Memory B cell (primary cell): ENCODE results near the gene TFAP2E.

Experiments
- ATAC-seq: fragments of 150-1000 bp; cut with Tn5 transposase; 2 replicates; pipeline ENCODE4 v1.10.0; 2021; ENCODE audit warnings: low read depth, mild to moderate bottlenecking, moderate library complexity
- DNase-seq, 2 donors: peaks; one replicate each; pipeline ENCODE4 v3.0.0; 2022; ENCODE audit warnings: low spot score in 2 of 2
- H3K27ac Mint-ChIP-seq: one replicate; pipeline ENCODE4 v1.8.0; 2022; ENCODE audit warnings: mild to moderate bottlenecking, moderate library complexity, mixed read lengths
- H3K27me3 Mint-ChIP-seq: one replicate; pipeline ENCODE4 v1.8.0; 2022; ENCODE audit warnings: mixed read lengths
- H3K36me3 Mint-ChIP-seq: one replicate; pipeline ENCODE4 v1.8.0; 2022; ENCODE audit warnings: mild to moderate bottlenecking, mixed read lengths
- H3K4me1 Mint-ChIP-seq: one replicate; pipeline ENCODE4 v1.8.0; 2022; ENCODE audit warnings: mixed read lengths
- H3K4me3 Mint-ChIP-seq: one replicate; pipeline ENCODE4 v1.8.0; 2022; ENCODE audit warnings: mild to moderate bottlenecking, moderate library complexity, mixed read lengths
- H3K9me3 Mint-ChIP-seq: one replicate; pipeline ENCODE4 v1.8.0; 2022; ENCODE audit warnings: mixed read lengths

Gene TFAP2E

GRCh38 chr1:35546614-35547013, 26.5 kb upstream of the TFAP2E start:
- Mint-ChIP-seq H3K36me3 (peaks cover 19% of the 10 kb centered on the region), H3K27me3 (no peaks in the 10 kb centered on the region), H3K4me3 (no peak overlapping the region), H3K4me1 (peaks cover 28% of the 10 kb centered on the region), H3K9me3 (no peaks in the 10 kb centered on the region), H3K27ac (no peak overlapping the region)
- ATAC-seq (no peak), DNase-seq (no peak)

- Mint-ChIP-seq H3K9me3 (no peaks in the 10 kb centered on the region), H3K36me3 (peaks cover 12% of the 10 kb centered on the region), H3K27me3 (no peaks in the 10 kb centered on the region), H3K4me1 (peaks cover 31% of the 10 kb centered on the region), H3K4me3 (no peak overlapping the region), H3K27ac (no peak overlapping the region)
- ATAC-seq (no peak), DNase-seq (no peak)
Observed at GRCh38 chr1:35553851-35554250, 19.3 kb upstream of the TFAP2E start.

GRCh38 chr1:35554266-35555211, 18.6 kb upstream of the TFAP2E start:
- no peak for DNase-seq
- ATAC-seq: no peak
- H3K27me3 Mint-ChIP-seq: no peaks in the 10 kb centered on the region
- H3K4me3 Mint-ChIP-seq: no peak overlapping the region
- no peaks in the 10 kb centered on the region for H3K9me3 Mint-ChIP-seq
- peaks cover 12% of the 10 kb centered on the region for H3K36me3 Mint-ChIP-seq
- no peak overlapping the region for H3K27ac Mint-ChIP-seq
- H3K4me1 Mint-ChIP-seq: peaks cover 34% of the 10 kb centered on the region

- Mint-ChIP-seq H3K4me1 (peaks cover 36% of the 10 kb centered on the region), H3K4me3 (peak overlapping the region; percentile 39), H3K9me3 (no peaks in the 10 kb centered on the region), H3K27me3 (no peaks in the 10 kb centered on the region), H3K36me3 (peaks cover 12% of the 10 kb centered on the region), H3K27ac (no peak overlapping the region)
- no peak for DNase-seq
- ATAC-seq: no peak
Observed at GRCh38 chr1:35555212-35555584, 17.9 kb upstream of the TFAP2E start.

GRCh38 chr1:35555601-35556477, 17.3 kb upstream of the TFAP2E start:
- DNase-seq (no peak), ATAC-seq (no peak)
- peak overlapping the region; percentile 96 for H3K27ac Mint-ChIP-seq
- peaks cover 36% of the 10 kb centered on the region for H3K4me1 Mint-ChIP-seq
- H3K4me3 Mint-ChIP-seq: peak overlapping the region; percentile 97
- no peaks in the 10 kb centered on the region for H3K27me3 Mint-ChIP-seq
- peaks cover 12% of the 10 kb centered on the region for H3K36me3 Mint-ChIP-seq
- no peaks in the 10 kb centered on the region for H3K9me3 Mint-ChIP-seq

GRCh38 chr1:35556484-35557117, 16.5 kb upstream of the TFAP2E start:
- peaks cover 42% of the 10 kb centered on the region for H3K4me1 Mint-ChIP-seq
- H3K4me3 Mint-ChIP-seq: peak overlapping the region; percentile 97
- H3K9me3 Mint-ChIP-seq: no peaks in the 10 kb centered on the region
- no peak for ATAC-seq
- DNase-seq: no peak
- peaks cover 12% of the 10 kb centered on the region for H3K36me3 Mint-ChIP-seq
- H3K27ac Mint-ChIP-seq: peak overlapping the region; percentile 96
- no peaks in the 10 kb centered on the region for H3K27me3 Mint-ChIP-seq

- ATAC-seq: peak; percentile 59
- Mint-ChIP-seq H3K4me1 (peaks cover 43% of the 10 kb centered on the region), H3K36me3 (peaks cover 8% of the 10 kb centered on the region)
Observed at GRCh38 chr1:35557118-35557610, 15.9 kb upstream of the TFAP2E start, which contains the start of gene KIAA0319L. TSS of gene KIAA0319L (minus strand) at chr1:35557403. CDS start at chr1:35554491, 2,912 bp downstream.

GRCh38 chr1:35557611-35558373, 15.3 kb upstream of the TFAP2E start, which contains the start of gene NCDN:
TSS of gene NCDN (plus strand) at chr1:35557799. CDS start at chr1:35558191, 392 bp downstream.
- peak; percentile 93 for DNase-seq
- peaks cover 43% of the 10 kb centered on the region for H3K4me1 Mint-ChIP-seq
- H3K27me3 Mint-ChIP-seq: no peaks in the 10 kb centered on the region
- ATAC-seq: peak; percentile 93
- peak within 1 kb of the TSS; percentile 97 for H3K4me3 Mint-ChIP-seq
- H3K9me3 Mint-ChIP-seq: no peaks in the 10 kb centered on the region
- H3K36me3 Mint-ChIP-seq: peaks cover 8% of the 10 kb centered on the region
- peak within 1 kb of the TSS; percentile 96 for H3K27ac Mint-ChIP-seq

More at GRCh38 chr1:35557118-35557610, 15.9 kb upstream of the TFAP2E start, which contains the start of gene KIAA0319L:
- Mint-ChIP-seq H3K9me3 (no peaks in the 10 kb centered on the region), H3K27ac (peak within 1 kb of the TSS; percentile 96), H3K4me3 (peak within 1 kb of the TSS; percentile 97), H3K27me3 (no peaks in the 10 kb centered on the region)
- DNase-seq: no peak

- no peaks in the 10 kb centered on the region for H3K9me3 Mint-ChIP-seq
- peak overlapping the region; percentile 96 for H3K27ac Mint-ChIP-seq
- no peaks in the 10 kb centered on the region for H3K27me3 Mint-ChIP-seq
- H3K4me1 Mint-ChIP-seq: peaks cover 40% of the 10 kb centered on the region
- peaks cover 3% of the 10 kb centered on the region for H3K36me3 Mint-ChIP-seq
- ATAC-seq: no peak
- H3K4me3 Mint-ChIP-seq: peak overlapping the region; percentile 97
- DNase-seq: peak in 1 of 2 donors; percentile 29
Observed at GRCh38 chr1:35558374-35559316, 14.5 kb upstream of the TFAP2E start.

GRCh38 chr1:35559317-35559944, 13.7 kb upstream of the TFAP2E start:
- H3K4me1 Mint-ChIP-seq: peaks cover 40% of the 10 kb centered on the region
- H3K4me3 Mint-ChIP-seq: no peak overlapping the region
- H3K27me3 Mint-ChIP-seq: no peaks in the 10 kb centered on the region
- peak overlapping the region; percentile 52 for H3K27ac Mint-ChIP-seq
- DNase-seq (no peak), ATAC-seq (no peak)
- peaks cover 2% of the 10 kb centered on the region for H3K36me3 Mint-ChIP-seq
- H3K9me3 Mint-ChIP-seq: no peaks in the 10 kb centered on the region

- ATAC-seq (no peak), DNase-seq (no peak)
- Mint-ChIP-seq H3K27me3 (no peaks in the 10 kb centered on the region), H3K9me3 (no peaks in the 10 kb centered on the region), H3K4me1 (peaks cover 36% of the 10 kb centered on the region), H3K27ac (peak overlapping the region; percentile 52), H3K4me3 (no peak overlapping the region), H3K36me3 (peaks cover 2% of the 10 kb centered on the region)
Observed at GRCh38 chr1:35560256-35561225, 12.6 kb upstream of the TFAP2E start.
